Brain microvascular endothelial cell (primary cell): Measurements from ENCODE around the gene UBASH3A.

Source experiments
- DNase-seq: peaks from one replicate; pipeline ENCODE4 v3.0.0-alpha.2; 2020
- H3K27ac ChIP-seq: fragments of 250-450 bp; sonication (Bioruptor Pico); 2 replicates; pipeline ENCODE4 v1.5.1; 2020; ENCODE audit warnings: mild to moderate bottlenecking, moderate library complexity
- H3K27me3 ChIP-seq: fragments of 250-450 bp; sonication (Bioruptor Pico); replicated peaks from 2 replicates; pipeline ENCODE4 v1.5.1; 2020; ENCODE audit warnings: mild to moderate bottlenecking
- H3K36me3 ChIP-seq: fragments of 250-450 bp; sonication (Bioruptor Pico); replicated peaks from 2 replicates; pipeline ENCODE4 v1.5.1; 2020; ENCODE audit warnings: mild to moderate bottlenecking
- H3K4me3 ChIP-seq: 2 replicates; pipeline ENCODE4 v1.5.1; 2011; ENCODE audit warnings: low read depth, mild to moderate bottlenecking, control low read depth, low read length, moderate library complexity
- CTCF ChIP-seq: IDR thresholded peaks from 2 replicates; pipeline ENCODE4 v1.5.1; 2011; ENCODE audit warnings: low read depth, mild to moderate bottlenecking, moderate library complexity, low read length, control low read depth, inconsistent platforms; ENCODE audit errors: missing control alignments
- in situ Hi-C: cut with HindIII; loops from 2 replicates; pipeline ENCODE4 v1.10.0; 2017; ENCODE audit warnings: low sequenced_read_pairs, low pct_ligation_motif_present

UBASH3A gene

GRCh38 chr21:42475526-42476387, 72.1 kb downstream of the UBASH3A start:
- no peak for DNase-seq
- in situ Hi-C loops: no loop called here
- Histone ChIP-seq H3K36me3 (no peaks in the 10 kb centered on the region), H3K4me3 (no peak overlapping the region), H3K27me3 (no peaks in the 10 kb centered on the region), H3K27ac (no peak overlapping the region)
- TF ChIP-seq CTCF: no peak

GRCh38 chr21:42476388-42477331, 73.0 kb downstream of the UBASH3A start:
- Histone ChIP-seq H3K4me3 (no peak overlapping the region), H3K27ac (no peak overlapping the region), H3K27me3 (no peaks in the 10 kb centered on the region), H3K36me3 (no peaks in the 10 kb centered on the region)
- TF ChIP-seq CTCF: no peak
- in situ Hi-C loops: no loop called here
- no peak for DNase-seq

GRCh38 chr21:42478504-42478903, 74.8 kb downstream of the UBASH3A start:
- no peaks in the 10 kb centered on the region for H3K27me3 ChIP-seq
- no peak overlapping the region for H3K4me3 ChIP-seq
- TF ChIP-seq CTCF: no peak
- H3K27ac ChIP-seq: no peak overlapping the region
- no peaks in the 10 kb centered on the region for H3K36me3 ChIP-seq
- in situ Hi-C loops: no loop called here
- no peak for DNase-seq

- Histone ChIP-seq H3K27me3 (no peaks in the 10 kb centered on the region), H3K4me3 (no peak overlapping the region), H3K36me3 (no peaks in the 10 kb centered on the region), H3K27ac (no peak overlapping the region)
- no peak for TF ChIP-seq CTCF
- in situ Hi-C loops: no loop called here
- no peak for DNase-seq
Measured at GRCh38 chr21:42479582-42479981, 75.9 kb downstream of the UBASH3A start.

- Histone ChIP-seq H3K4me3 (no peak overlapping the region), H3K36me3 (no peaks in the 10 kb centered on the region), H3K27me3 (no peaks in the 10 kb centered on the region), H3K27ac (no peak overlapping the region)
- DNase-seq: no peak
- in situ Hi-C loops: no loop called here
- no peak for TF ChIP-seq CTCF
Measured at GRCh38 chr21:42480736-42481135, 77.0 kb downstream of the UBASH3A start.
